Ectodermal cell (in vitro differentiated cells): ENCODE measurements around the gene OPRM1.

Source experiments
- H3K27ac ChIP-seq: 2 replicates; pipeline ENCODE4 v1.7.0; 2013; ENCODE audit warnings: mild to moderate bottlenecking, low read depth, low read length; ENCODE audit not compliant: insufficient read depth, poor library complexity, severe bottlenecking
- H3K27me3 ChIP-seq: 2 replicates; pipeline ENCODE4 v1.7.0; 2013; ENCODE audit warnings: mild to moderate bottlenecking, low read length; ENCODE audit not compliant: insufficient read depth, control insufficient read depth, poor library complexity, severe bottlenecking
- H3K36me3 ChIP-seq: one replicate; pipeline ENCODE4 v1.7.0; 2013; ENCODE audit warnings: low read length; ENCODE audit not compliant: control insufficient read depth, insufficient read depth
- H3K4me1 ChIP-seq: one replicate; pipeline ENCODE4 v1.7.0; 2013; ENCODE audit warnings: low read length; ENCODE audit not compliant: control insufficient read depth, insufficient read depth
- H3K4me3 ChIP-seq: 2 replicates; pipeline ENCODE4 v1.7.0; 2013; ENCODE audit warnings: low read depth, low read length, control low read depth; ENCODE audit not compliant: insufficient read depth
- H3K9me3 ChIP-seq: 2 replicates; pipeline ENCODE4 v1.7.0; 2013; ENCODE audit warnings: mild to moderate bottlenecking, low read length, moderate library complexity; ENCODE audit not compliant: control insufficient read depth
- WGBS, 2 experiments: methylation state at CpG; one replicate each; pipeline ENCODE4 v1.1.7; 2013; ENCODE audit warnings: missing lambda C conversion rate in 2 of 2; 5-methylcytosine and 5-hydroxymethylcytosine counted together

Gene OPRM1

DNA sequence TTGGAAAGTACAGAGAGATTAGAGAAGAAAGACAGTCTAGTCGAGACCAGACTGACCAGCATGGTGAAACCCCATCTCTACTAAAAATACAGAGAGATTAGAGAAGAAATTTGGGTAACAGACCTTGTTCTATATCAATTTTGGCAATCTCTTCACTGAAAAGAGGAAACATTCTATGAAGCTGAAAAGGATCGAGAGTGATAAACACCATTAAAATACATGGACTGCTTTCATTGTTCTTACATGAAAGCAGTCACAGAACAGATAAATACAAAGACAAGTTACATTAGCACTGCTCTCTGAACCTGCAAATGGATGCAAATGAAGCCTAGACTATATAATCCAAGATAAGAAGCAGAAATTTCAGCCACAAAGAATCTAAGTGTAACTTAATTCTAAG is 8.4 kb upstream of the OPRM1 start:
- Histone ChIP-seq H3K4me3 (no peak overlapping the region), H3K27ac (no peak overlapping the region), H3K4me1 (no peaks in the 10 kb centered on the region), H3K36me3 (no peaks in the 10 kb centered on the region), H3K27me3 (no peaks in the 10 kb centered on the region), H3K9me3 (no peaks in the 10 kb centered on the region)
- WGBS, 2 experiments, result 91 to 93% methylated on average over 1 to 2 of the region's 2 CpGs

DNA sequence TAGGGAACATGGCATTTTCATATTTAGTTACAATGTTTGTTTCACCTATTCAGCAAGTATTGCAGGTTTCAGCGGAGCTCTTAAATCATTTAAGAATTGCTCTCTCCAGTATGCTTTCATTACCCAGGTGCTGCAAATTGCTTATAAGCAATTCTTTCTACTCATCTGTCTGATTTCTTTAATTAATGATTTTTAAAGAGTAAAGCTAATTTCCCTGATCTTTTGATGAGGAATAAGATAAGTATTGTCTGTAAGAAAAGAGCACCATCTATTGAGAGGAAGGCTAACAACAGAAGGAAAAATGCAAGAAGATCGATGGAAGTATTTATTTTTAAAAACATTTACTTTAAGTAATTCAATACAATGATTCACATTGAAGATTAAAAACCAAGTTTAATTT is 2.0 kb downstream of the OPRM1 start:
- Histone ChIP-seq H3K9me3 (no peaks in the 10 kb centered on the region), H3K4me3 (no peak overlapping the region), H3K27ac (no peak overlapping the region), H3K36me3 (no peaks in the 10 kb centered on the region), H3K4me1 (no peaks in the 10 kb centered on the region), H3K27me3 (peaks cover 15% of the 10 kb centered on the region)
- 83 to 94% methylated on average over 1 of the region's 2 CpGs for WGBS, 2 experiments

DNA sequence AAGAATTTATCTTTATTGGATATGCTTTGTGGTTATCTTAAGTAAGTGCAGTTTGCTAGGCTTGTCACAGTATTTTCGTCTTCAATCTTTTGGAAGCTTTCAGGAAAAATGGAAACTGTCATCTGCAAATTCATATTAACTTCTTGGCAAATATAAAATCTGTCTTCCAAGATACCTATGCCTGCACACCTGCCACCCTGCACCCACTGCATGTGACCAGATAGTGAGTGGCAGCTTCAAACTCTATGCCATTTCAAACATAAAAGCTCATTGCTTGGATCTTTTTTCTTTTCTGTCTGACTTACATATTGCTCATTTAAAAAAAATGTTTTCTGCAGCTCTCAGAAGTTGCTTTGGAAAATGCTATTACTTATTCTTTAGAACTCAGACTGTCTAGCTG is 14.1 kb downstream of the OPRM1 start:
- WGBS, 2 experiments, result 90 to 94% methylated on average over 1 of the region's 1 CpG
- Histone ChIP-seq H3K9me3 (no peaks in the 10 kb centered on the region), H3K4me3 (no peak overlapping the region), H3K27me3 (no peaks in the 10 kb centered on the region), H3K4me1 (no peaks in the 10 kb centered on the region), H3K27ac (no peak overlapping the region), H3K36me3 (no peaks in the 10 kb centered on the region)

DNA sequence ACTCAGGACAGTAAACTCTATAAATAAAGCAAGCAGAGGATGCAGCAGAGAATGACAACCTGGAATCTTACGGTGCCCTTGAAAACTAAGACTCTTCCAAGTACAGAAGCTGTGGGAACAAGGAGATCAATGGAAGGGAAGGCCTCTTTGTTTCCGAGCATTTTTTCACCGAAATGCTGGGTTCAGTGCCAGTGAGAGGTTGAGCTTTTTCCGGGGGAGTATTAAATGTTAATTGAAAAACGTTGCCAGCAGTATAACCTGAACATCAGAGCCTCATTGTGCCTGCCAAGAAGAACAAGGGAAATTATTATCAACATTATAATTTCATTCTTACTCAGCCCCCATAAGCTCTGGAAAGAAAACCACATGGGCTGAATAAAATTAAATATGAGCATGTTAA is 17.5 kb downstream of the OPRM1 start:
- Histone ChIP-seq H3K9me3 (no peaks in the 10 kb centered on the region), H3K27ac (no peak overlapping the region), H3K36me3 (no peaks in the 10 kb centered on the region), H3K4me1 (no peaks in the 10 kb centered on the region), H3K4me3 (no peak overlapping the region), H3K27me3 (no peaks in the 10 kb centered on the region)
- WGBS, 2 experiments, result 93 to 96% methylated on average over 5 of the region's 5 CpGs

DNA sequence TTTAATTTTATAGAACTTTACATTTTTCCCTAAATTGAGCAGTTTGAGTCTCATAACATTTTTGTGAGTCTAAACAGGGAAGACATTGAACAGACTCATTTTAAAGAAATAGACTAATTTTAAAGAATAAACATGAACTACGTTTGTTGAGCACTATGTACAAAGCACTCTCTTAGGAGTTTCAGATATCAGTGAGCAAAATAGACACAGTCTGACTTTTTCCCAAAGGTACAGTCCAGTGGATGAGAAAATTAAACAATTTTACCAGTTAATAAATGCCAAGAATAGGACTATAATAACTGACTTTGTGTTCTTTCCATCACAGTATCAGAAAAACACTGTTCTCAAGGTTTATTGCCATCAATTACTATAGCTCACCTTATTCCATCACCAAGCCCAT is 18.1 kb downstream of the OPRM1 start:
- Histone ChIP-seq H3K9me3 (no peaks in the 10 kb centered on the region), H3K27me3 (no peaks in the 10 kb centered on the region), H3K4me1 (no peaks in the 10 kb centered on the region), H3K36me3 (no peaks in the 10 kb centered on the region), H3K4me3 (no peak overlapping the region), H3K27ac (no peak overlapping the region)
- 100% methylated on average over 1 of the region's 1 CpG; no CpG with 5 or more reads in 1 of the 2 experiments for WGBS, 2 experiments

DNA sequence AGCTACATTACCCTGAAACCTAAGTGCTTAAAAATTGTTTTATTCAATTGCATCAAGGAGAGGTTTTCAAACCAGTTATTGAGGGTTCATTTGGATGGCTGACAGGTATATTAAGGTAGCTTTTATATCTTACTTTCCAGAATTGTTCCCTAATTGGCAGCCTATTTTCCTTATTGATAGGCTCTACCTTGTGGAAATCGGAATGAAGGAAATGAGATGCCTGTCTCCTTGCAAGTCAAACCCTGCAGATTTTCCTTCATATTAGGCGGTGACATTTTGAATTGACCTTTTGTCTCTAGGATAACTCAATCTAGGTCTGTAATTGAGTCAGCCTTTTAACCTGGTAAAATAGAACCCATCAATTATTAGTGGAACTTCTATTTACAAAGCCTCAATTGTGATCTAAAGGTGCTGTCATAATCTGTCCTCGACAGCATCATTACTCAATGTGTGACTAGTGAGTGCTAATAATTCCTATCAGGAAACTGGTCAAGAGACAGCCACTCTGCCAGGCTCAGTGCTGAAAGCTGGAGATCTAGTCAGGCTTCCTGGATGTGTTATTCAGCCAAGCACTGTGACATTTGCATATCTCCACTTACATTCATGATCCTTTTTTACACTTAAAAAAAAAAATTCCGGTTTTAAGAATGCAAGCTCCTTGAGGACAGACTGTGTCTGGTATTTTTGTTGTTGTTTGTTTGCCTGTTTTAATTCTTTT is 20.1 kb downstream of the OPRM1 start:
- Histone ChIP-seq H3K4me3 (no peak overlapping the region), H3K27me3 (no peaks in the 10 kb centered on the region), H3K4me1 (no peaks in the 10 kb centered on the region), H3K9me3 (no peaks in the 10 kb centered on the region), H3K27ac (no peak overlapping the region), H3K36me3 (no peaks in the 10 kb centered on the region)
- 77 to 90% methylated on average over 3 to 4 of the region's 4 CpGs for WGBS, 2 experiments

DNA sequence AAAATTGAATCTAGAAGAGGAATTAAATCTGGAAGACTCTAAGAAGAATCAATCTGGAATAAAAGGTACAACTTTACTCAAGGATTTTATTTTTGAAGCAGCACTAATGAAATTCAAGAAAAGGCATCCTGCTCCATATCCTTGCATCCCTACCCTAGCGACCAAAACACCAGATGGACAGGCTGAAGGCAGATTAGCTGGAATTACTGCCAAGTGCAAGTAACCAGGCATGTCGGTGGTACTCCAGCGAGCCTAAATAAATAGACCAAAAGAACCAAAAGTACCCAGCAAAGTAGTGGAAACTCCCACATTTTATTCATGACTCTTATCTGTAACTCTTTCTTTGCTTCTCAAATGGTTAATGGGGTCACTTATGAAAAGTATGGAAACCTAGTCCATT is 21.0 kb downstream of the OPRM1 start:
- Histone ChIP-seq H3K27me3 (no peaks in the 10 kb centered on the region), H3K36me3 (no peaks in the 10 kb centered on the region), H3K4me3 (no peak overlapping the region), H3K4me1 (no peaks in the 10 kb centered on the region), H3K27ac (no peak overlapping the region), H3K9me3 (no peaks in the 10 kb centered on the region)
- WGBS, 2 experiments, result 91 to 93% methylated on average over 3 of the region's 3 CpGs

DNA sequence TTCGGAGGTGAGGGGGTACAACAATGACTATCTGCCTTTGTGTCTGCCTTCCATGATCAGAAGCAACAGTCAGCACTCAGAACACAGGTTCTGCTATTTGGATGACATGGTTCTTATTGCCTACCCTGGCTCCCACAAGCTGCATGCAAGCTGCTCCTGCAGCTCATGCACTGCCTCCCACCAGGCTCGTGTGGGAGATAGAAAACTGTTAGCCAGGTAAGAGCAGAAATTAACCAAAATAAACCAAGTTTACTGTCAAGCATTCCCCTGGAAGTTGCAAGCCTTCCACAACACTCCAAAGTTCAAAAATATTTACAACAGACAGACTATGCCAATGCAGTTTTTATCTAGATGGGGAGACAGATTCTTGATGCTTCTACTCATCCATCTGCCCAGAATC is 31.0 kb downstream of the OPRM1 start:
- H3K27ac ChIP-seq, result no peak overlapping the region
- H3K9me3 ChIP-seq, result no peaks in the 10 kb centered on the region
- 88 to 90% methylated on average over 2 of the region's 2 CpGs for WGBS, 2 experiments
- H3K27me3 ChIP-seq, result no peaks in the 10 kb centered on the region
- no peaks in the 10 kb centered on the region for H3K36me3 ChIP-seq
- no peak overlapping the region for H3K4me3 ChIP-seq
- H3K4me1 ChIP-seq, result no peaks in the 10 kb centered on the region

DNA sequence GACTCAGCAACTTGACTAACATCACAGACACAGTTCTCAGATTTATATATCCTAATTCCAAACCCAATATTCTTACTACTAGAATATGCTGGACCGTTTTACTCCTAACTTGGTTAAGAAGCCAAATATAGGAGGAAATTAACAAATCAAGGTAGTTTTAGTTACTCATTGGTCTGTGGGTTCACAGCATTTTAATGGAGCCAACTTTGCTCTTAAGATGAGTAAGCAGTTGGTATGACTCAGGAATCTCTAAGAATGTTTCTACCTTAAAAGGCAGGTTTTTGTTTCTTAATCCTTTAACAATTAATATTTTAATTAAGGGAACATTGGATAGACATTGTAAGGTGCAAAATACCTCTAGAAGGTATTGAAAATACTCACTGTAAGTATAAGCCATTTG is 31.6 kb downstream of the OPRM1 start:
- no peaks in the 10 kb centered on the region for H3K27me3 ChIP-seq

DNA sequence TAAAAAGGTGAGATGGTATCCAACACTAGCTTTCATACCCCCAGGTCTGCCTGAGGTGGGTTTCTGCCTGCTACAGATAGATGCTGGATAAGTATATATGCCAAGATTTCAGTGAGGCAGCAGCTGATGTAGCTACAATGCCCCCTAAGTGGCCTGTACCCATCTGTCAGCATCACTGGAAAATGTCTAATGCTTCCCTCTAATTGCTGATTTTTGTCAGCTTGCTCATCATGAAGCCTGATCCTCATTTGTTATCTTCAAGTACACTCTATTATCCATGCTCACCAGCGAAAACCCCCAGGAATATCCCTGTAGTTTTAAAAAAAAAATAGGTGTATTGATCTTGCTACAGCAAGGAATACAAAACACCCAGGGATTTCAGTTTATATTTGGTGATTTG is 32.2 kb downstream of the OPRM1 start:
- no peaks in the 10 kb centered on the region for H3K36me3 ChIP-seq
- no peak overlapping the region for H3K27ac ChIP-seq
- no peak overlapping the region for H3K4me3 ChIP-seq
- H3K4me1 ChIP-seq, result no peaks in the 10 kb centered on the region
- 100% methylated on average over 1 of the region's 1 CpG; no CpG with 5 or more reads in 1 of the 2 experiments for WGBS, 2 experiments
- H3K9me3 ChIP-seq, result no peaks in the 10 kb centered on the region
- no peaks in the 10 kb centered on the region for H3K27me3 ChIP-seq

More for the DNA sequence above, 31.6 kb downstream of the OPRM1 start:
- Histone ChIP-seq H3K27ac (no peak overlapping the region), H3K9me3 (no peaks in the 10 kb centered on the region), H3K4me3 (no peak overlapping the region), H3K4me1 (no peaks in the 10 kb centered on the region), H3K36me3 (no peaks in the 10 kb centered on the region)
- WGBS, 2 experiments, result 100% methylated on average over 1 of the region's 1 CpG

DNA sequence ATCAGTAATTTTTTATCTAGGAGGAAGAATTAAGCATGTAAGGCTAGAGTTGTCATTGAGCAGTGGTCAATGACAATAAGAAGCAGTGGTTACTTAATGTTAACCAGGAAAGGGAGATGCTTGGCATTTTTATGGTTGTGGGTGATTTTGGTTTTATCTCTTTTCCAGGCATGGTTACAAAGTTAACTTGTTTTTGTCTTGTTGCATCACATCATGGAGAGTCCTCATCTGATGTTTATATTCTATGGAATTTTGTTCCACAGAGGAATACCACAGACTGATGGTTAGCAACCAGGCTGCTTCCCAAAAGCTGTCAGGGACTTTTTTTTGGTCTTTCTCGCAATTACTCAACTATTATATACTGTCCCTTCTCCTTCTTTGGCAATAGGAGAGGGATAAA is 32.7 kb downstream of the OPRM1 start:
- Histone ChIP-seq H3K36me3 (no peaks in the 10 kb centered on the region), H3K9me3 (no peaks in the 10 kb centered on the region), H3K4me3 (no peak overlapping the region), H3K27me3 (no peaks in the 10 kb centered on the region), H3K27ac (no peak overlapping the region), H3K4me1 (no peaks in the 10 kb centered on the region)
- WGBS, 2 experiments, result 100% methylated on average over 1 of the region's 1 CpG; no CpG with 5 or more reads in 1 of the 2 experiments
